Measurements from ENCODE around the gene GAL3ST1. TPM values are rescaled to one million over a fixed set of nuclear protein-coding genes. Genes with fewer than 3 reads are reported as not detected.
A peak's percentile ranks its signal among the peaks of the same experiment; 100 is the strongest.
"Not testable (repeated sequence)": the region's sequence is repeated elsewhere in the genome, so short reads cannot be mapped to it uniquely, and the experiment has no call there.

The GAL3ST1 gene
- total RNA-seq, 6 experiments from 2014 or later, result not detected

DNA sequence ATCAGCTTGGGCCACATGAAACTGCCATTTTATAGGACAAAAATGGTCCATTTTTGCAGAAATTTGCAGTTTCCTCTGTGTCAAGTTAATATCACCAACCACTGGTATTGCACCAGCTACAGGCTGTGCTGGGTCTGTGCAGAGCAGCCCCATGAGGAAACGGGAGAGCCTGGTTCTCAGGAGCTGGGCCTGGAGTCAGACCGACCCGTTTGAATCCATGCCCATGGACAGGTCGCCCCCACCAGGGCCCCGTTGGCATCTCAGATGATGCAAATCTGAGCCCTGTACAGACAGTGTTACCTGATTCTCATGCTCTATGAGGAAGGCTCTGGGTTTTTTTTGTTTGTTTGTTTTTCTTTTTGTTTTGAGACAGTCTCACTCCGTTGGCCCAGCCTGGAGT, 18.1 kb downstream of the GAL3ST1 start:
- no peaks in the 10 kb centered on the region for H3K36me3 Mint-ChIP-seq (ENCODE audit: low read depth)
- no peaks in the 10 kb centered on the region for H3K9me3 Mint-ChIP-seq
- no peak overlapping the region for H3K27ac Mint-ChIP-seq
- peaks cover 10% of the 10 kb centered on the region for H3K27me3 Mint-ChIP-seq (ENCODE audit: insufficient read depth)
- TF ChIP-seq CTCF (IDR thresholded peaks at IDR 0.05), result peak; percentile 16; the same call in 1 of the 2 replicates
- H3K4me1 Mint-ChIP-seq (ENCODE audit: low read depth), result no peaks in the 10 kb centered on the region
- no peak overlapping the region for H3K4me3 Mint-ChIP-seq
- DNase-seq, result no peak

DNA sequence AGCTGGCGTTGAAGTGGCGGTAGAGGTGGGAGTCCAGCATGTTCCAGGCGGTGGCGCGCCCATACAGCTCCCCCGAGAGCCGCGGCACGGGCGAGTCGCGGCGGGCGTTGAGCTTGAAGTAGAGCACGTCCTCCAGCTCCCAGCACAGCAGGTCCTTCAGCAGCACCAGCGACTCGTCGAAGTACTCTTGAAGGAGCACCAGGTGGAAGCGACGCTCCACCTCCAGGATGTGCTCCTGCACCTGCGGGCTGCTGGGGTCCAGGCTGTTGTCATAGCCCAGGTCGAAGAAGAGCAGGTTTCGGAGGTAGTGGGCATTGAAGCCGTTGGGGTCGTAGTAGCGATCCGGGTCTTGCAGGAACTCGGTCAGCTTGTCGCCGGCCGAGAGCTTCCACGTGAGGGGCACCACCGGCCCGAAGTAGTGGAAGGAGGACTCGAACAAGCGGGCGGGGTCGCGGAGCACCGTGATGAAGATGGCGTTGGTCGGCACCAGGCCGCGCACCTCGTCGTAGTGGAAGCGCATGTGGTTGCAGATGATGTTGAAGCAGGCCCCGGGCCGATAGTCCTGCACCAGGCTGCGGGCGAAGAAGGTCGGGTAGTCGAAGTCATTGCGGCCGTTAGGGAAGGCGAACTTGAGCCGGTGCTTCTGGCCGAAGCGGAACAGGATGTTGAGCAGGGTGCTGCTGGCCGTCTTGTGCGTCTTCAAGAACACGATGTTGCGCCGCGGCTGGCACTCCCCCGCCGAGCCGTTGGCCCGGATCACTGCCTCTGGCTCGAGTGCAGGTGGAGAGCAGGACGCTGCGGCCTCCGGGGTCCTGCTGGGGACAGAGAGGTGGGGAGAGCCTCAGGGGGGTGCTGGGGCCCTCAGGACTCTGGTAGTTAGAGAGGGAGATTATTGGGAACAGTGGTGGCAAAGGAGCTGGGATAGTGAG, 18.9 kb downstream of the GAL3ST1 start:
- no peak for TF ChIP-seq CTCF (IDR thresholded peaks at IDR 0.05)
- no peak for DNase-seq
- Mint-ChIP-seq H3K27me3 (ENCODE audit: insufficient read depth) (peaks cover 11% of the 10 kb centered on the region), H3K9me3 (no peaks in the 10 kb centered on the region), H3K4me1 (ENCODE audit: low read depth) (no peaks in the 10 kb centered on the region), H3K4me3 (no peak overlapping the region), H3K36me3 (ENCODE audit: low read depth) (no peaks in the 10 kb centered on the region), H3K27ac (no peak overlapping the region)

DNA sequence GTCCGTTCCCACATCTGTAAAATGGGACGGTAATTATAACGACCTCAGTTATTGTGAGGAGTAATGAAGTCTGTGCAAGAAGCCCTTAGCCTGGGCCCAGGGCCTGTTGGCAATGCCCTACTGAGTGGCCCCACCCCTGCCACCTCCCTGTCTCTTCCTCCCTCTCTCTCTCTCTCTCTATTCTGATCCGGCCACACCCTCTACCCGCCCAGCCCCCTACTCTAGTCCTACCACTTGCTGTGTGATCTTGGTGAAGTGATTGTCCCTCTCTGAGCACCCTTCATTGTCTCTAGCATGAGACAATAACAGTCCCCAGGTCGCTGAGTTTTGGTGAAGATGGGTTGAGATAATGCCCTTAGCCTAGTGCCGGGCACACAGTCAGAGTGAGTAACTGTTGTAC, 20.5 kb downstream of the GAL3ST1 start:
- H3K4me1 Mint-ChIP-seq (ENCODE audit: low read depth), result no peaks in the 10 kb centered on the region
- H3K36me3 Mint-ChIP-seq (ENCODE audit: low read depth), result no peaks in the 10 kb centered on the region
- no peaks in the 10 kb centered on the region for H3K9me3 Mint-ChIP-seq
- DNase-seq, result no peak
- H3K27me3 Mint-ChIP-seq (ENCODE audit: insufficient read depth), result peaks cover 21% of the 10 kb centered on the region
- no peak overlapping the region for H3K27ac Mint-ChIP-seq
- H3K4me3 Mint-ChIP-seq, result no peak overlapping the region
- TF ChIP-seq CTCF (IDR thresholded peaks at IDR 0.05), result no peak

GRCh38 chr22:30552719-30553118, 21.7 kb downstream of the GAL3ST1 start:
- Mint-ChIP-seq H3K9me3 (no peaks in the 10 kb centered on the region), H3K4me3 (no peak overlapping the region), H3K36me3 (ENCODE audit: low read depth) (no peaks in the 10 kb centered on the region), H3K27ac (no peak overlapping the region), H3K27me3 (ENCODE audit: insufficient read depth) (peaks cover 34% of the 10 kb centered on the region), H3K4me1 (ENCODE audit: low read depth) (no peaks in the 10 kb centered on the region)
- TF ChIP-seq CTCF (IDR thresholded peaks at IDR 0.05), result no peak
- DNase-seq, result no peak

- not testable (repeated sequence) for H3K36me3 Mint-ChIP-seq (ENCODE audit: low read depth); H3K9me3 Mint-ChIP-seq; H3K27ac Mint-ChIP-seq; H3K4me3 Mint-ChIP-seq; H3K4me1 Mint-ChIP-seq (ENCODE audit: low read depth); DNase-seq
- H3K27me3 Mint-ChIP-seq (ENCODE audit: insufficient read depth), result peaks cover 40% of the 10 kb centered on the region
Measured at GRCh38 chr22:30551813-30552212, 22.7 kb downstream of the GAL3ST1 start.

GRCh38 chr22:30547188-30547587, 27.3 kb downstream of the GAL3ST1 start:
- Mint-ChIP-seq H3K4me3 (no peak overlapping the region), H3K27me3 (ENCODE audit: insufficient read depth) (peaks cover 55% of the 10 kb centered on the region), H3K4me1 (ENCODE audit: low read depth) (no peaks in the 10 kb centered on the region), H3K27ac (no peak overlapping the region), H3K36me3 (ENCODE audit: low read depth) (no peaks in the 10 kb centered on the region), H3K9me3 (no peaks in the 10 kb centered on the region)
- no peak for DNase-seq
- no peak for TF ChIP-seq CTCF (IDR thresholded peaks at IDR 0.05)

Measured in HFFc6 (cell line).